Subcutaneous abdominal adipose tissue (tissue), 5 donors: Measurements from ENCODE around the gene PRPF6.

Experiments
- H3K27ac ChIP-seq: one replicate; pipeline ENCODE4 v1.7.0; 2013; ENCODE audit warnings: low read depth, mild to moderate bottlenecking, inconsistent platforms, low read length, moderate library complexity
- H3K27me3 ChIP-seq, 5 donors: one replicate each; pipeline ENCODE4 v1.7.0; 2013; ENCODE audit warnings: low read length in 5 of 5, inconsistent platforms in 1 of 5; ENCODE audit not compliant: control insufficient read depth in 5 of 5, insufficient read depth in 4 of 5
- H3K36me3 ChIP-seq, 5 donors: one replicate each; pipeline ENCODE4 v1.7.0; 2013; ENCODE audit warnings: low read length in 5 of 5; ENCODE audit not compliant: control insufficient read depth in 5 of 5, insufficient read depth in 5 of 5
- H3K4me1 ChIP-seq, 5 donors: one replicate each; pipeline ENCODE4 v1.7.0; 2013; ENCODE audit warnings: low read length in 5 of 5, mild to moderate bottlenecking in 3 of 5, moderate library complexity in 1 of 5; ENCODE audit not compliant: control insufficient read depth in 5 of 5, insufficient read depth in 5 of 5
- H3K4me3 ChIP-seq, 5 donors: one replicate each; pipeline ENCODE4 v1.7.0; 2013; ENCODE audit warnings: low read length in 5 of 5, low read depth in 1 of 5
- H3K9ac ChIP-seq, 5 donors: one replicate each; pipeline ENCODE4 v1.7.0; 2013; ENCODE audit warnings: low read length in 5 of 5, mild to moderate bottlenecking in 4 of 5, moderate library complexity in 3 of 5
- H3K9me3 ChIP-seq, 5 donors: one replicate each; pipeline ENCODE4 v1.7.0; 2013; ENCODE audit warnings: low read length in 5 of 5; ENCODE audit not compliant: control insufficient read depth in 5 of 5
- donor health status: healthy.
- donor health status: healthy.
- donor health status: healthy.
- donor health status: healthy.
- donor health status: healthy.

Gene PRPF6

DNA sequence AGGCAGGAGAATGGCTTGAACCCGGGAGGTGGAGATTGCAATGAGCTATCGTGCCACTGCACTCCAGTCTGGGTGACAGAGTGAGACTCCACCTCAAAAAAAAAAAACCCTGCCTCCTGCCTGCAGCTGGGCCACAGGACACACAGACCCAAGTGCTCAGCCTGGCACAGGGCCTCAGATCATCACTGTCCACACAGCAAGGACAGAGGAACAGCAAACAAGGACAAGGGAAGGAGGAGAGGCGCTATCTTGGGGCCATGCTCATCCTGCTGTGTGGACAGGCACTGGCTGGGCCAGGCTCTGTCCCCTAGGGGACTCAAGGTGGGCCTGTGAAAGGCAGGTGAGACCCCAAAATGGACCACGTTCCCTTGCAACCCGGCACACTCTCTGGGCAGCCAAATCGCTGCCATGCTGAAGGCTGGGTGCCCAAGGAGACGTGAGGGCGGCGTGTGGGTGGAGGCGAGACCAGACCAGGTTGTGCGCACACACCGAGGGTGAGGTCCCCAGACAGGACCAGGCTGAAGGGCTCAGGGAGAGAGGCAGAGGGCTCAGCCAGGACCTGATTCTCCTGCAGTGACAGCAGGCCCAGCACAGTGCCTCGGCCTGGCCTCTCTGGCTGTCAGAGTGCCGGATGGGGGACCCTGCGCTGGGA is 33.8 kb upstream of the PRPF6 start:
- H3K9me3 ChIP-seq: no peaks in the 10 kb centered on the region
- H3K27me3 ChIP-seq: no peaks in the 10 kb centered on the region
- H3K27ac ChIP-seq: no peak overlapping the region
- peaks cover 13 to 70% (median 66%) of the 10 kb centered on the region in 5 donors for H3K4me1 ChIP-seq
- peak overlapping the region in 1 of 5 donors; percentile 31 for H3K9ac ChIP-seq
- H3K36me3 ChIP-seq: peaks cover 0 to 42% (median 37%) of the 10 kb centered on the region in 5 donors
- no peak overlapping the region for H3K4me3 ChIP-seq

DNA sequence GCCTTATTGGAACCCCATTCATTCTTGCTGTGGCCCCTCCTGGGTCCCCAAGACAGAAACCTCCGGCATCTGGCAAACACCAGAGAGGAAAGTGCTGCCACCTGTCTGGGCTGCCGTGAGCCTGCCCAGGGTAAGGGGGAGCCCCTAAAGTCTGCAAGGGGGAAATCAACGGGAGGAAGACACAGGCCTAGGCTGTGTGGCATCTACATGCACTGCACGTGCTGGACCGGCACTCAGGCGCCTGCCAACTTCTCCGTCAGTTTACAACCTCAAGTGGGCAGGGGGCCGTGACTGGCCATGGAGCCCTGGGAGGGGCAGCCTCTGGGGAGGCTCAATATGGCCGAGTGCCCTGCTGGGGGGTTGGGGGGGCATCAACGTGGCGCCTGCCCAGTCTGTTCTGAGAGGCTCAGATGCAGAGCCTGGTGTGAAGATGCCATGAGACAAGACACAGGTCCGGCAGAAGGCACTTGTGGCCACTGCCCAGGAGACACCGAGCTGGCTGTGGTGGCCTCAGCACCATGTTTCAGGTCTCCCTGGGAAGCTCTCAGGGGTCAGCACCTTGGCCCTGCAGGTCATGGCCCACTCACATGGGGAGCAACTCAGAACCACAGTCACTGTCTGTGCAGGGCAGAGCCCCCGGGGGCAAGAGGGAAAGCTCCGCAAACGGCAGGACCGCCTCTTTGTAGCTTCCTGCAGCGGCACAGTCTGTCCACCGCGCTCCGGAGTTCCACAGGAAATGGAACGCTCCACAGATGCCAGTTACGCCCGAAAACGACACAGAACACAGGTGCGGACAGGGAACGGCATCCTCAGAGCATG is 33.1 kb upstream of the PRPF6 start:
- Histone ChIP-seq H3K27ac (peak overlapping the region; percentile 90), H3K4me1 (peaks cover 13 to 70% (median 67%) of the 10 kb centered on the region in 5 donors), H3K4me3 (peak overlapping the region; percentile 11 to 56 (median 29)), H3K9ac (peak overlapping the region in 1 of 5 donors; percentile 31), H3K9me3 (no peaks in the 10 kb centered on the region), H3K27me3 (no peaks in the 10 kb centered on the region), H3K36me3 (peaks cover 0 to 39% (median 36%) of the 10 kb centered on the region in 5 donors)

DNA sequence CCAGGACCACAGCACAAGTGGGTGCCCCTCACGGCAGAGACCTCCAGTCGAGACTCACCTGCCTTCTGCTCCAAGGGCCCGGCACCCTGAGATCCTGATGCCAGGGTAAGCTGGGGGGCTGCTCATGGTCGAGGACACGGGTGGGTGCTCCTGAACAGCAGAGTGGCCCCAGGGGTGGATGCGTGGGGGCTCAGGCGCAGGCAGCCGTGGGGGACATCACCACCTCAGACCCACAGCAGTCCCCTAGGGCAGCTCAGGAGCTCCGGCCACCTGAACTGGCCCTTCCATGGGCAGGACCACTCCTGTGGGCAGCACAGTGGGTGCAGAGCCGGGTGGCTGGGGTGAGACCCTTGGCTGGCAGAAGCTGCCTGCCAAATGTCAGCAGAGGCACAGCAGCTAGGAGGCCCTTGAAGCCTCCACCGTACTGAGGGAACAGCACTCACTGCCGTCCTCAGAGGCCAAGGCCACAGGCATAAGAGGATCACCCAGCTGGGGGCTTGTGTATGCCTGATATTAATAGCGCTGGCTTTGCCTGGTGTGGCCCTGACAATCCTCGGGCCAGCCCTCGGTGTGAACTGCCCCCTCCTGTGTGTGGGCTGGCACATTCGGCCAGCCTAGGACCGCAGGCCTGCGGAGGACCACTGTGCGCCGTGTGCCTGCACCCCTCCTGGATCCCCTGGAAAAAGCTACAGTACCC is 30.1 kb upstream of the PRPF6 start:
- Histone ChIP-seq H3K9me3 (no peaks in the 10 kb centered on the region), H3K27ac (peak overlapping the region; percentile 90), H3K27me3 (no peaks in the 10 kb centered on the region), H3K4me3 (no peak overlapping the region), H3K36me3 (peaks cover 0 to 12% (median 6%) of the 10 kb centered on the region in 5 donors), H3K4me1 (peaks cover 25 to 83% (median 81%) of the 10 kb centered on the region in 5 donors), H3K9ac (peak overlapping the region in 1 of 5 donors; percentile 56)

DNA sequence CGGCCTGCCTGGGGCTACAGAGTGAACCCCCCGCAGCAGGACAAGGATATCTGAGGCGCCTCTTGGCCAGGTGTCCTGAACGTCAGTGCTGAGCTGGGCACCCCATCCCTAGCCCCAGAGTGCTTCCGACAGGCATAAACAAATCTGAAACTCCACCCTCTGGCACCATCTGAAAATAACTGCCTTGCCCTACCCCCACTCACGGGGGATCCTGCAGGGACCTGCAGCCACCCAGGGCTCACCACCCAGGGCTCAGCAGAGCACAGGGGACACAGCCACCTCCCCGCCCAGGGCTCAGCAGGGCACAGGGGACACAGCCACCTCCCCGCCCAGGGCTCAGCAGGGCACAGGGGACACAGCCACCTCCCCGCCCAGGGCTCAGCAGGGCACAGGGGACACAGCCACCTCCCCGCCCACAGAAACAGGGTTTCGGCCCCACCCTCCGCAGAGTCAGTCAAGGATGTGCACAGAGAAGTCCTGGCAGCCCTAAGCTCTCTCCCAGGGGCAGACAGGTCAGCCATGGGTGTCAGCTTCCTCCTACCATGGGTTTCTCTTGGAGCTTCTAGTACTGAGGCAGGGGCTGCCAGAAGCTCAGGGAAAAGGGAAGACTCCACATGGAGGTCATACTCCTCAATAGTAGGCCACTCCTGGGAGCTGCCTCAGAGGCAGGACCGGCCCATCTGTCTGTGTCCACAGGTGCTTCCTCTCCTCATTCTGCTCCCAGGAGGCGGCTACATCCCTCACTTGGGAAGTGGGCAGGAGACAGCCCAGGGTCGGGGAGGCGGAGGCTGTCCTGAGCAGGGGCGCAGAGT is 29.3 kb upstream of the PRPF6 start:
- Histone ChIP-seq H3K4me1 (peaks cover 25 to 87% (median 81%) of the 10 kb centered on the region in 5 donors), H3K36me3 (peaks cover 0 to 6% (median 0%) of the 10 kb centered on the region in 5 donors), H3K27me3 (no peaks in the 10 kb centered on the region), H3K27ac (no peak overlapping the region), H3K9me3 (no peaks in the 10 kb centered on the region), H3K9ac (peak overlapping the region in 1 of 5 donors; percentile 56), H3K4me3 (no peak overlapping the region)

DNA sequence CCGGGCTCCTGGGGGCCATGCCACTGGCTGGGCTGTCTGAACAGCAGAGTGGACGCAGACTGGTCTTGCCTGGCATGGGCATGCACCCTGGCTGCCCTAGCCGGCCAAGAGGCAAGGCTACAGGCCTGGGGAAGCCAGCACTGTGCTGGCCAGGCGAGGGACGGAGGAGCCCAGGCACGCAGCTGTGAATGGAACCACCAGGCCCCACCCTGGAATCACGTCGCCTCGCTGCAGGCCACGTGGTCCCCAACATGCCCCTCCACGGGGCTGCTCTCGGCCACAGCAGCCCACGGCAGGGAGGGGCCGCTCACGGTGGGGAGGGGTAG is 28.8 kb upstream of the PRPF6 start:
- Histone ChIP-seq H3K27ac (no peak overlapping the region), H3K4me1 (peaks cover 25 to 90% (median 85%) of the 10 kb centered on the region in 5 donors), H3K9ac (peak overlapping the region in 1 of 5 donors; percentile 2), H3K36me3 (peaks cover 0 to 6% (median 0%) of the 10 kb centered on the region in 5 donors), H3K27me3 (no peaks in the 10 kb centered on the region), H3K9me3 (no peaks in the 10 kb centered on the region), H3K4me3 (no peak overlapping the region)

DNA sequence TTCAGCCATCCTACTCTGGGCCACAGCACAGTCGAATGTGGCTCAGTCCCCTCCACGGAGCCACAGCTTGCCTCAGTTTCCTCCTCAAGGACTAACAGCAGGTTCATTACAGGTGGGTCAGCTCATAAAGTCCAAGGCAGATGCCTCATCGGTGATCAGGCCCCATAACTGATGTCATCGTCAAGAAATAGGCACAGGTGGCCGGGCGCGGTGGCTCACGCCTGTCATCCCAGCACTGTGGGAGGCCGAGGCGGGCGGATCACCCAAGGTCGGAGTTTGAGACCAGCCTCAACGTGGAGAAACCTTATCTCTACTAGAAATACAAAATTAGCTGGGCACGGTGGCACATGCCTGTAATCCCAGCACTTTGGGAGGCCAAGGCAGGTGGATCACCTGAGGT is 28.2 kb upstream of the PRPF6 start:
- no peaks in the 10 kb centered on the region for H3K27me3 ChIP-seq
- H3K4me1 ChIP-seq: peaks cover 25 to 89% (median 84%) of the 10 kb centered on the region in 5 donors
- no peak overlapping the region for H3K9ac ChIP-seq
- H3K4me3 ChIP-seq: no peak overlapping the region
- H3K9me3 ChIP-seq: no peaks in the 10 kb centered on the region
- H3K27ac ChIP-seq: no peak overlapping the region
- peaks cover 0 to 6% (median 0%) of the 10 kb centered on the region in 5 donors for H3K36me3 ChIP-seq

DNA sequence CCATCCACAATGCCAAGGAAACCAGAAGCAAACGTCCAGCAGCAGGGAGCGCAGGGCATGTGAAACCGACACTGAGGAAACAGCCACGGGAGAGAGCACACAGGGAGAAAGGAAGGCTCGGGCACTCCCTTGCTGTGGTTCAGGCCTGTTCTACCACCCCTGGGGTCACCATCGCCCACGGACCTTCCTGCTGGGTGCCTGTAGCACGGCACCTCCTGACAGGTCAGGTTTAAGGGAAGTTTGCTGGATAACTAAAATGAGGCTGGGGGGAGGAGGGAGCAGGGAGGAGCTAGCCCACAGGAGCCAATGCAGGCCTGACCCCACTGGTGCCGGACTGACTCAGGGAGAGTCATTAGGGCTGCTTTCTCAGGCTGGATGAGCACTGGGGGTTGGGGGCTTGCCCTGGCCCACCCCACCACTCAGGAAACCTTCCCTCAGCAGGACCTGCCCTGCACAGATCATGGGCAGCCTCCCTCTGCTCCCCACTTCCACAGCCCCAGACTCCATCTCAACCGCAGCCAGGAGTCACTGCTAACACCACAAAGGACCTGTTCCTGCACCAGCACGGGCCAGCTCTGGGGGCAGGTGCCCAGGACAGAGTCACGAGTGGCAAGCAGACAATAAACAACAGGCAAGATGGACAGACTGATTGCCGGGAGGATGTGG is 27.0 kb upstream of the PRPF6 start:
- peaks cover 0 to 11% (median 0%) of the 10 kb centered on the region in 5 donors for H3K36me3 ChIP-seq
- peak overlapping the region in 2 of 5 donors; percentile 36 to 48 for H3K9ac ChIP-seq
- H3K4me1 ChIP-seq: peaks cover 19 to 88% (median 82%) of the 10 kb centered on the region in 5 donors
- H3K27ac ChIP-seq: no peak overlapping the region
- peak overlapping the region in 2 of 5 donors; percentile 30 to 92 for H3K4me3 ChIP-seq
- no peaks in the 10 kb centered on the region for H3K27me3 ChIP-seq
- no peaks in the 10 kb centered on the region for H3K9me3 ChIP-seq

DNA sequence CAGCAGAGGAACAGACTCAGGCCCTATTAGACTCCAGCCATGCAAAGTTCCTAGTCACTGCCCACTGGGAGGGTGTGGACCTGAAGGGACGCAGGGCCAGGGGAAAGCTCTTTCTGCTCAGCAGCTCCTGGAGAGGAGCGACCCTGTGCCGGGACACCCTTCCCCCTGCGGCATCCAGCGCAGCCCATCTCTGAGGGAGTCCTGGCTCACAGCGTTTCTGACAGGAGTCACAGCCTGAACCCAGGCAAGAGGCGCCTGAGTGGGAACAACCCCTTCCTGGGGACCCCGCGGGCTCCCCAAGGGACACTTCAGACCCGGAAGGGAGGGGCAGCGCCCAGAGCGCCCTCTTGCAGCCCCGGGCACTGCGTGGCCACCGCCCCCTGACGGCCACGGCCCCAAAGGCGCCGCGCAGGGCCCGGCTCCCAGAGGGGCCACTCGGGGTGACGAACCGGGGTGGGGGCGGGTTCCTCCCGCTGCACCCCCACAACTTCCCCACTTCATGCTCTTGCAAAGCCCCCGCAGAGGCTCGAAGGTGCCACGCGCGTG is 25.6 kb upstream of the PRPF6 start:
- H3K27me3 ChIP-seq: no peaks in the 10 kb centered on the region
- H3K27ac ChIP-seq: peak overlapping the region; percentile 87
- peak overlapping the region; percentile 75 to 94 (median 86) for H3K4me3 ChIP-seq
- H3K36me3 ChIP-seq: peaks cover 0 to 24% (median 13%) of the 10 kb centered on the region in 5 donors
- peaks cover 11 to 80% (median 72%) of the 10 kb centered on the region in 5 donors for H3K4me1 ChIP-seq
- H3K9ac ChIP-seq: peak overlapping the region; percentile 63 to 96 (median 90)
- H3K9me3 ChIP-seq: no peaks in the 10 kb centered on the region
